WTC11 (cell line): Measurements from ENCODE around the gene CACNA1B. TPM values are rescaled to one million over a fixed set of nuclear protein-coding genes. Genes with fewer than 3 reads are reported as not detected.

Source experiments
- ATAC-seq: fragments of 200-7000 bp; cut with Tn5 transposase; 2 replicates; pipeline ENCODE4 v1.10.0; 2021; ENCODE audit warnings: mild to moderate bottlenecking, moderate library complexity
- CTCF ChIA-PET: fragments of 300-600 bp; sonication (Branson Sonifier 250); formaldehyde crosslinking; loops from one replicate; lab custom pipeline; 2021; ENCODE audit warnings: antibody characterized with exemption; lab: Charles Lee
- POLR2A ChIA-PET: fragments of 350-600 bp; sonication (Branson Sonifier 250); formaldehyde crosslinking; loops from one replicate; lab custom pipeline; 2021; ENCODE audit warnings: antibody characterized with exemption; lab: Charles Lee
- DNase-seq: peaks from one replicate; pipeline ENCODE4 v3.0.0; 2021; ENCODE audit warnings: low spot score
- H3K27ac Mint-ChIP-seq: 2 replicates; pipeline ENCODE4 v1.8.0; 2021; ENCODE audit warnings: mixed read lengths
- H3K27me3 Mint-ChIP-seq: 2 replicates; pipeline ENCODE4 v1.8.0; 2021; ENCODE audit warnings: low read depth, mild to moderate bottlenecking, moderate library complexity, mixed read lengths
- H3K36me3 Mint-ChIP-seq: 2 replicates; pipeline ENCODE4 v1.8.0; 2021; ENCODE audit warnings: mixed read lengths
- H3K4me1 Mint-ChIP-seq: 2 replicates; pipeline ENCODE4 v1.8.0; 2022; ENCODE audit warnings: mixed read lengths
- H3K4me3 Mint-ChIP-seq: 2 replicates; pipeline ENCODE4 v1.8.0; 2021; ENCODE audit warnings: mild to moderate bottlenecking, moderate library complexity, mixed read lengths
- H3K9me3 Mint-ChIP-seq: 2 replicates; pipeline ENCODE4 v1.8.0; 2021; ENCODE audit warnings: mixed read lengths
- ATF6 ChIP-seq: sonication (generic); formaldehyde crosslinking; IDR thresholded peaks from 2 replicates; pipeline ENCODE4 v1.8.1; 2023; ENCODE audit warnings: mild to moderate bottlenecking, missing genetic modification reagents
- ELF4 ChIP-seq: sonication (generic); formaldehyde crosslinking; IDR thresholded peaks from 2 replicates; pipeline ENCODE4 v1.8.1; 2022; ENCODE audit warnings: low read depth, mild to moderate bottlenecking, moderate library complexity, missing genetic modification reagents
- EMX1 ChIP-seq: fragments of 250-450 bp; sonication (Bioruptor Pico); IDR thresholded peaks from 2 replicates; pipeline ENCODE4 v1.8.0; 2021; ENCODE audit warnings: mild to moderate bottlenecking
- ESRRA ChIP-seq: sonication (generic); formaldehyde crosslinking; IDR thresholded peaks from 2 replicates; pipeline ENCODE4 v1.8.1; 2022; ENCODE audit warnings: mild to moderate bottlenecking, missing genetic modification reagents, borderline replicate concordance
- FOXP1 ChIP-seq: sonication (generic); formaldehyde crosslinking; IDR thresholded peaks from 2 replicates; pipeline ENCODE4 v1.8.0; 2022; ENCODE audit warnings: missing genetic modification reagents, mild to moderate bottlenecking, moderate library complexity, borderline replicate concordance
- GRHL2 ChIP-seq: fragments of 250-450 bp; sonication (Bioruptor Pico); IDR thresholded peaks from 2 replicates; pipeline ENCODE4 v1.8.0; 2022; ENCODE audit warnings: mild to moderate bottlenecking, moderate library complexity; ENCODE audit not compliant: insufficient replicate concordance, severe bottlenecking
- IRF2 ChIP-seq: sonication (generic); formaldehyde crosslinking; IDR thresholded peaks from 2 replicates; pipeline ENCODE4 v1.8.0; 2022; ENCODE audit warnings: low read depth, missing genetic modification reagents, borderline replicate concordance
- MLX ChIP-seq: sonication (generic); formaldehyde crosslinking; IDR thresholded peaks from 2 replicates; pipeline ENCODE4 v1.8.1; 2023; ENCODE audit warnings: mild to moderate bottlenecking, missing genetic modification reagents, moderate library complexity
- NFE2L1 ChIP-seq: sonication (generic); formaldehyde crosslinking; IDR thresholded peaks from 2 replicates; pipeline ENCODE4 v1.8.1; 2023; ENCODE audit warnings: missing genetic modification reagents
- NR2C2 ChIP-seq: sonication (generic); formaldehyde crosslinking; IDR thresholded peaks from 2 replicates; pipeline ENCODE4 v1.8.0; 2022; ENCODE audit warnings: mild to moderate bottlenecking, missing genetic modification reagents
- PRDM15 ChIP-seq: sonication (generic); formaldehyde crosslinking; IDR thresholded peaks from 2 replicates; pipeline ENCODE4 v1.8.0; 2022; ENCODE audit warnings: missing genetic modification reagents
- SMAD3 ChIP-seq: sonication (generic); formaldehyde crosslinking; IDR thresholded peaks from 2 replicates; pipeline ENCODE4 v1.8.0; 2022; ENCODE audit warnings: missing genetic modification reagents, mild to moderate bottlenecking, borderline replicate concordance
- SOX15 ChIP-seq: fragments of 250-450 bp; sonication (Bioruptor Pico); IDR thresholded peaks from 2 replicates; pipeline ENCODE4 v1.9.0; 2021; ENCODE audit warnings: mild to moderate bottlenecking
- STAT6 ChIP-seq: sonication (generic); formaldehyde crosslinking; conservative IDR thresholded peaks from 2 replicates; pipeline ENCODE4 v1.8.1; 2023; ENCODE audit warnings: mild to moderate bottlenecking, low read depth, missing genetic modification reagents, moderate library complexity
- ZNF219 ChIP-seq: sonication (generic); formaldehyde crosslinking; IDR thresholded peaks from 2 replicates; pipeline ENCODE4 v1.8.0; 2023; ENCODE audit warnings: missing genetic modification reagents, mild to moderate bottlenecking, borderline replicate concordance
- ZNF425 ChIP-seq: fragments of 250-450 bp; sonication (Bioruptor Pico); conservative IDR thresholded peaks from 2 replicates; pipeline ENCODE4 v1.9.0; 2021; ENCODE audit warnings: mild to moderate bottlenecking
- total RNA-seq: library from RNA; stranded (reverse); gene quantifications from 3 replicates; pipeline ENCODE4 v1.2.3, GENCODE V29; 2021

Gene CACNA1B
- total RNA-seq, 1 experiment from 2014 or later, result 8.4 TPM

GRCh38 chr9:137951107-137951506 is 73.5 kb downstream of the CACNA1B start:
- H3K4me3 Mint-ChIP-seq, result no peak overlapping the region
- H3K27me3 Mint-ChIP-seq, result peaks cover 2% of the 10 kb centered on the region; the same call in 1 of the 2 replicates
- TF ChIP-seq EMX1 (no peak), GRHL2 (CRISPR knock-in tag) (no peak), ELF4 (CRISPR knock-in tag) (no peak), NFE2L1 (CRISPR knock-in tag) (no peak), ZNF219 (CRISPR knock-in tag) (no peak), NR2C2 (no peak), STAT6 (CRISPR knock-in tag) (no peak), ATF6 (CRISPR knock-in tag) (no peak)
- no peaks in the 10 kb centered on the region; the same call in none of the 2 replicates for H3K9me3 Mint-ChIP-seq
- H3K27ac Mint-ChIP-seq, result no peak overlapping the region
- no peaks in the 10 kb centered on the region for H3K4me1 Mint-ChIP-seq
- H3K36me3 Mint-ChIP-seq, result no peaks in the 10 kb centered on the region; the same call in 1 of the 2 replicates
- ChIA-PET POLR2A (no interaction called here), CTCF (no interaction called here)
- no peak for DNase-seq
- ATAC-seq, result no peak

GRCh38 chr9:137951597-137952490 is 74.3 kb downstream of the CACNA1B start:
- no peaks in the 10 kb centered on the region; the same call in 1 of the 2 replicates for H3K36me3 Mint-ChIP-seq
- H3K27ac Mint-ChIP-seq, result no peak overlapping the region
- H3K9me3 Mint-ChIP-seq, result no peaks in the 10 kb centered on the region; the same call in none of the 2 replicates
- H3K4me1 Mint-ChIP-seq, result no peaks in the 10 kb centered on the region
- peaks cover 2% of the 10 kb centered on the region; the same call in 1 of the 2 replicates for H3K27me3 Mint-ChIP-seq
- ATAC-seq (no peak), DNase-seq (no peak)
- ChIA-PET CTCF (no interaction called here), POLR2A (no interaction called here)
- H3K4me3 Mint-ChIP-seq, result no peak overlapping the region
- TF ChIP-seq SMAD3 (no peak), MLX (CRISPR knock-in tag) (no peak), PRDM15 (CRISPR knock-in tag) (no peak), NFE2L1 (CRISPR knock-in tag) (no peak), SOX15 (CRISPR knock-in tag) (no peak), ZNF425 (CRISPR knock-in tag) (no peak), ATF6 (CRISPR knock-in tag) (no peak), FOXP1 (CRISPR knock-in tag) (no peak), ESRRA (CRISPR knock-in tag) (no peak), IRF2 (CRISPR knock-in tag) (no peak)
